RCC 7860 (cell line): ENCODE data around the gene PRPF38B.
A peak's percentile ranks its signal among the peaks of the same experiment; 100 is the strongest.
"Not testable (repeated sequence)": the region's sequence is repeated elsewhere in the genome, so short reads cannot be mapped to it uniquely, and the experiment has no call there.

Source experiments
- DNase-seq: peaks from one replicate; pipeline ENCODE4 v3.0.0-alpha.2; 2015; ENCODE audit warnings: low spot score
- FAIRE-seq: peaks from 2 replicates; lab custom pipeline; 2012; peaks lifted over from hg19 to GRCh38; lab: Jason Lieb, UNC

The PRPF38B gene

GRCh38 chr1:108678706-108679105 lies 13.4 kb upstream of the PRPF38B start:
- no peak for FAIRE-seq
- DNase-seq = no peak

- no peak for FAIRE-seq
- no peak for DNase-seq
These were observed 12.4 kb upstream of the PRPF38B start for GRCh38 chr1:108679586-108680213.

GRCh38 chr1:108681701-108682100 lies 10.4 kb upstream of the PRPF38B start:
- FAIRE-seq, DNase-seq: not testable (repeated sequence)

- no peak for FAIRE-seq
- no peak for DNase-seq
These were observed 6.6 kb upstream of the PRPF38B start for GRCh38 chr1:108685529-108685928.

GRCh38 chr1:108686614-108687313 lies 5.3 kb upstream of the PRPF38B start:
- no peak for FAIRE-seq
- no peak for DNase-seq

GRCh38 chr1:108691128-108691941 lies 775 bp upstream of the PRPF38B start:
- peak; percentile 23 for DNase-seq
- FAIRE-seq = no peak

GRCh38 chr1:108692724-108693655 lies 880 bp downstream of the PRPF38B start:
- FAIRE-seq = no peak
- peak; percentile 57 for DNase-seq

- FAIRE-seq = no peak
- DNase-seq = no peak
These were observed 3.4 kb downstream of the PRPF38B start for GRCh38 chr1:108695535-108695934.

GRCh38 chr1:108699375-108700332 lies 7.5 kb downstream of the PRPF38B start:
- DNase-seq (no peak), FAIRE-seq (no peak)

GRCh38 chr1:108701176-108701849 lies 9.2 kb downstream of the PRPF38B start:
- no peak for FAIRE-seq
- no peak for DNase-seq

- DNase-seq, FAIRE-seq: not testable (repeated sequence)
These were observed 10.0 kb downstream of the PRPF38B start for GRCh38 chr1:108702109-108702508.

- DNase-seq (no peak), FAIRE-seq (no peak)
These were observed 11.8 kb downstream of the PRPF38B start for GRCh38 chr1:108703939-108704338.

- DNase-seq (peak; percentile 36), FAIRE-seq (no peak)
These were observed 12.4 kb downstream of the PRPF38B start for GRCh38 chr1:108704496-108704895.

- FAIRE-seq (no peak), DNase-seq (no peak)
These were observed 14.5 kb downstream of the PRPF38B start for GRCh38 chr1:108706643-108707042.

- no peak for FAIRE-seq
- DNase-seq = no peak
These were observed 16.9 kb downstream of the PRPF38B start for GRCh38 chr1:108708691-108709660.

- FAIRE-seq = no peak
- DNase-seq = no peak
These were observed 20.6 kb downstream of the PRPF38B start, which contains the start of gene FNDC7 for GRCh38 chr1:108712606-108713150. FNDC7 (plus strand) TSS chr1:108712908; CDS start chr1:108712934, 26 bp downstream.

GRCh38 chr1:108715932-108716331 lies 23.8 kb downstream of the PRPF38B start:
- no peak for DNase-seq
- no peak for FAIRE-seq
